Posterior vena cava (tissue), 2 donors: ENCODE results near the gene PLA2G10. TPM values are rescaled to one million over a fixed set of nuclear protein-coding genes. Genes with fewer than 3 reads are reported as not detected.

Source experiments
- DNase-seq: peaks from one replicate; pipeline ENCODE4 v3.0.0-alpha.2; 2020; ENCODE audit warnings: low spot score
- intact Hi-C, 2 donors: fragments of 100-400 bp; cut with DNase I; formaldehyde crosslinking; loops; one replicate each; pipeline versions ENCODE4 v1.14.1 to v1.14.2; 2022 to 2023
- total RNA-seq, 2 donors: library from RNA; stranded (reverse); fragmentation: NEBNext Ultra II Directional; extraction: Animal tissue kit (Norgen Biotek cat#: 25700); gene quantifications; one replicate each; pipeline ENCODE4 v1.2.1, GENCODE V29; 2021
- donor health status: DM: yes; HTN: yes; CAD: no.
- donor health status: DM: yes; HTN: yes; CAD: no.

Gene PLA2G10
- total RNA-seq, 2 donors from 2014 or later, result not detected

GRCh38 chr16:14628806-14629611, 65.1 kb downstream of the PLA2G10 start:
- intact Hi-C loops, result no loop called here
- DNase-seq, result no peak

GRCh38 chr16:14627078-14627477, 67.0 kb downstream of the PLA2G10 start:
- DNase-seq, result no peak
- intact Hi-C loops, result no loop called here

Other genes with a start within 250 kb of the PLA2G10 start
- gene PARN, start 64.0 kb downstream of the PLA2G10 start, total RNA-seq, result 10 to 100 TPM; 27.2 to 27.9 TPM
- gene BFAR, start 61.4 kb downstream of the PLA2G10 start, total RNA-seq, result 10 to 100 TPM; 41.8 to 45.4 TPM
- 1 to 10 TPM; 2.8 to 7.6 TPM for gene NPIPA3, start 9.1 kb upstream of the PLA2G10 start, total RNA-seq
- 1 to 10 TPM; 3.4 to 5.5 TPM for gene NPIPA2, start 48.2 kb upstream of the PLA2G10 start, total RNA-seq
- gene NOMO1, start 139.4 kb upstream of the PLA2G10 start, total RNA-seq, result 10 to 100 TPM; 72.6 to 78.3 TPM
- gene NPIPA1, start 243.1 kb upstream of the PLA2G10 start, total RNA-seq, result 100 to 1,000 TPM in 1 of 2 donors, 10 to 100 TPM in 1; 99.3 to 116 TPM